ENCODE measurements around the gene ZRANB3.

ZRANB3 gene

GRCh38 chr2:135252805-135253458, 278.1 kb downstream of the ZRANB3 start:
- TF ChIP-seq ZFX (IDR thresholded peaks at IDR 0.05): no peak
- TF ChIP-seq, protein P1, sequence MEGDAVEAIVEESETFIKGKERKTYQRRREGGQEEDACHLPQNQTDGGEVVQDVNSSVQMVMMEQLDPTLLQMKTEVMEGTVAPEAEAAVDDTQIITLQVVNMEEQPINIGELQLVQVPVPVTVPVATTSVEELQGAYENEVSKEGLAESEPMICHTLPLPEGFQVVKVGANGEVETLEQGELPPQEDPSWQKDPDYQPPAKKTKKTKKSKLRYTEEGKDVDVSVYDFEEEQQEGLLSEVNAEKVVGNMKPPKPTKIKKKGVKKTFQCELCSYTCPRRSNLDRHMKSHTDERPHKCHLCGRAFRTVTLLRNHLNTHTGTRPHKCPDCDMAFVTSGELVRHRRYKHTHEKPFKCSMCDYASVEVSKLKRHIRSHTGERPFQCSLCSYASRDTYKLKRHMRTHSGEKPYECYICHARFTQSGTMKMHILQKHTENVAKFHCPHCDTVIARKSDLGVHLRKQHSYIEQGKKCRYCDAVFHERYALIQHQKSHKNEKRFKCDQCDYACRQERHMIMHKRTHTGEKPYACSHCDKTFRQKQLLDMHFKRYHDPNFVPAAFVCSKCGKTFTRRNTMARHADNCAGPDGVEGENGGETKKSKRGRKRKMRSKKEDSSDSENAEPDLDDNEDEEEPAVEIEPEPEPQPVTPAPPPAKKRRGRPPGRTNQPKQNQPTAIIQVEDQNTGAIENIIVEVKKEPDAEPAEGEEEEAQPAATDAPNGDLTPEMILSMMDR (conservative IDR thresholded peaks at IDR 0.05): no peak
- H3K27ac ChIP-seq: no peak overlapping the region

DNA sequence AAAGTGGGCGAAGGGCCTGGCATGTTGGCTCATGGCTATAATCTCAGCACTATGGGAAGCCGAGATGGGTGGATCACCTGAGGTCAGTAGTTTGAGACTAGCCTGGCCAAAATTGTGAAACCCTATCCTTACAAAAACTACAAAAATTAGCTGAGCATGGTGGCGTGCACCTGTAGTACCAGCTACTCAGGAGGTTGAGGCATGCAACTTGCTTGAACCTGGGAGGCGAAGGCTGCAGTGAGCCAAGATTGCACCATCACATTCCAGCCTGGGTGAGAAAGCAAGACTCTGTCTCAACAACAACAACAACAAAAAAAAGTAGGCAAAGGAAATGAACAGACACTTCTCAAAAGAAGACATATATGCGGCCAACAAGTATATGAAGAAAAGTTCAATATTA, 282.4 kb downstream of the ZRANB3 start:
- TF ChIP-seq, protein P1 (conservative IDR thresholded peaks at IDR 0.05): no peak
- no peak for TF ChIP-seq ZFX (IDR thresholded peaks at IDR 0.05)
- no peak overlapping the region for H3K27ac ChIP-seq

GRCh38 chr2:135246711-135247270, 284.2 kb downstream of the ZRANB3 start:
- no peak overlapping the region for H3K27ac ChIP-seq
- no peak for TF ChIP-seq ZFX (IDR thresholded peaks at IDR 0.05)
- TF ChIP-seq, protein P1 (conservative IDR thresholded peaks at IDR 0.05): no peak

- TF ChIP-seq ZFX (IDR thresholded peaks at IDR 0.05): no peak
- TF ChIP-seq, protein P1 (conservative IDR thresholded peaks at IDR 0.05): no peak
- no peak overlapping the region for H3K27ac ChIP-seq
Observed at GRCh38 chr2:135245071-135245470, 285.9 kb downstream of the ZRANB3 start.

DNA sequence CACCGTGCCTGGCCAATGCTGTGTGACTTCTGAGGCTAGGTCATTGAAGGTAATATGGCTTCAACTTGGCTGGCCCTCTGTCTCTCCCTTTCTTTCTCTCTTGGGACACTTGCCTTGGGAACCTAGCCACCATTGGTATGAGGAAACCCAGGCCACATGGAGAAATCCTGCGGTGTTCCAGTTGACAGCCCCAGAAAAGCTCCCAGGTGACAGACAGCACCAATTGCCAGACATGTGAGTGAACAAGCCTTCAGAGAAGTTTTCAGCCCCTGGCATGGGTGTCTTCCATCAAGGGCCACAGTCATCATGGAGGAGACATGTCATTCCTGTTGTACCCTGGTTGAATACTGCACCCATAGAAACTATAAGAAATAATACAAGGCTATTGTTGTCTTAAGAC, 292.4 kb downstream of the ZRANB3 start:
- no peak overlapping the region for H3K27ac ChIP-seq
- TF ChIP-seq ZFX (IDR thresholded peaks at IDR 0.05): no peak
- TF ChIP-seq, protein P1 (conservative IDR thresholded peaks at IDR 0.05): no peak

- no peak overlapping the region for H3K27ac ChIP-seq
- TF ChIP-seq ZFX (IDR thresholded peaks at IDR 0.05): no peak
- TF ChIP-seq, protein P1 (conservative IDR thresholded peaks at IDR 0.05): no peak
Observed at GRCh38 chr2:135230150-135230549, 300.9 kb downstream of the ZRANB3 start.

DNA sequence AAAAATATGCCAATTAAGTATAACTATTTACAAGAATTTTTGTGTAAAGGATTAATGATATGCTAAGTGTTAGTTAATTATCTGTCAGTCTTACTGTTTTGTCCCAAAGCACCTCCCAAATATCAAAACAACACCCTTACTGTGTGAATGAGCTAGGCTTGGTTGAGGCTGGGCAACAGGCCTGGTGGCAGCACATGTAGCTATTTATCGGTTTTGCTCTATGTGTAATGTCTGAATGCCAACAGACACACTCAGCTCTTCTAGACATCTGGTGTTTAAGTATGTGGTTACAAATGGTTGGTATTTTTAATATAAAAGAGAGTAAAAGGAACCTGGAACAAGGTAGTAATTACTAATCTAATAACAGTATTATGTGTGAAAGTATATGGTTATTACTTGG, 303.6 kb downstream of the ZRANB3 start:
- H3K27ac ChIP-seq: no peak overlapping the region
- TF ChIP-seq ZFX (IDR thresholded peaks at IDR 0.05): no peak
- TF ChIP-seq, protein P1 (conservative IDR thresholded peaks at IDR 0.05): no peak
